ENCODE data around the gene DPH6. TPM values are rescaled to one million over a fixed set of nuclear protein-coding genes. Genes with fewer than 3 reads are reported as not detected.

Gene DPH6
- total and polyA plus RNA-seq, 8 donors = 2.6 to 15.1 (median 11.8) TPM

DNA sequence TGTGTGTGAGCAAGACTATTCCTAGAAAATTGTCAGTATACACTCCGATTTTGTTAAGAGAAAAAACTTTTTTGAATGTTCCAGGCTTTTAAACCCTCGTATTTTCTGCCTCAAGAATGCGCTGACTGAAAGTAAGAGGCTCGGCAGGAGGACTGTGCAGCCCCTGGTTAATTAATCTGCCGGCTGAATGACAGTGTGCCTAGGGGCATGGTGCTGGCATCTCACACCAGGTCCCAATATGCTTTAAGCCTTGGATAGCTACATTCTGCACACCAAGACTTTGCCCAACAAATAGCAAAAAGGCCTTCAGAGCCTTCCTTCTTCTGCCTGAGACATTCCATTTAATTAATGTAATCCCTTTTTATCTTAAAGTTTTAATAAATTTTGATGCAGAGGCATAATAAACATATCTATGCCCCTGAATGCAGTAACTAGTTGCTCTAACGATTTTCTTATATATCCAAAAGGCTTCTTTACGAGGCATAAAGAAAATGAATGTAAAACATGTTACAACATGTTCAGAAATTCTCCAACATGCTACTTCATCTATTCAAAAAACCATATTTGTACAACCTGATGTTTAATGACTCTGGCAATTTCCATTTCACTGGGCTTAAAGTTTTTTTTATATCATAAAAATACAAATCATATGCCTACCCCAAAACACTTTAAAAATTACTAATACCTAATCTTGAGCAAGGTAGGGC lies 37.9 kb downstream of the DPH6 start:
- Histone ChIP-seq H3K27ac (no peak overlapping the region), H3K4me1 (peaks cover 0 to 19% (median 18%) of the 10 kb centered on the region in 3 donors), H3K4me3 (no peak overlapping the region), H3K9me3 (no peaks in the 10 kb centered on the region), H3K36me3 (no peaks in the 10 kb centered on the region), H3K27me3 (no peaks in the 10 kb centered on the region)
- FAIRE-seq (no peak), ATAC-seq (no peak), DNase-seq (no peak)
- TF ChIP-seq, protein P1, sequence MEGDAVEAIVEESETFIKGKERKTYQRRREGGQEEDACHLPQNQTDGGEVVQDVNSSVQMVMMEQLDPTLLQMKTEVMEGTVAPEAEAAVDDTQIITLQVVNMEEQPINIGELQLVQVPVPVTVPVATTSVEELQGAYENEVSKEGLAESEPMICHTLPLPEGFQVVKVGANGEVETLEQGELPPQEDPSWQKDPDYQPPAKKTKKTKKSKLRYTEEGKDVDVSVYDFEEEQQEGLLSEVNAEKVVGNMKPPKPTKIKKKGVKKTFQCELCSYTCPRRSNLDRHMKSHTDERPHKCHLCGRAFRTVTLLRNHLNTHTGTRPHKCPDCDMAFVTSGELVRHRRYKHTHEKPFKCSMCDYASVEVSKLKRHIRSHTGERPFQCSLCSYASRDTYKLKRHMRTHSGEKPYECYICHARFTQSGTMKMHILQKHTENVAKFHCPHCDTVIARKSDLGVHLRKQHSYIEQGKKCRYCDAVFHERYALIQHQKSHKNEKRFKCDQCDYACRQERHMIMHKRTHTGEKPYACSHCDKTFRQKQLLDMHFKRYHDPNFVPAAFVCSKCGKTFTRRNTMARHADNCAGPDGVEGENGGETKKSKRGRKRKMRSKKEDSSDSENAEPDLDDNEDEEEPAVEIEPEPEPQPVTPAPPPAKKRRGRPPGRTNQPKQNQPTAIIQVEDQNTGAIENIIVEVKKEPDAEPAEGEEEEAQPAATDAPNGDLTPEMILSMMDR (IDR thresholded peaks at IDR 0.05) = no peak
- intact Hi-C loops (cut with DNase I) = no loop called here
- 92 to 93% methylated on average over 7 of the region's 7 CpGs for WGBS, 2 donors

DNA sequence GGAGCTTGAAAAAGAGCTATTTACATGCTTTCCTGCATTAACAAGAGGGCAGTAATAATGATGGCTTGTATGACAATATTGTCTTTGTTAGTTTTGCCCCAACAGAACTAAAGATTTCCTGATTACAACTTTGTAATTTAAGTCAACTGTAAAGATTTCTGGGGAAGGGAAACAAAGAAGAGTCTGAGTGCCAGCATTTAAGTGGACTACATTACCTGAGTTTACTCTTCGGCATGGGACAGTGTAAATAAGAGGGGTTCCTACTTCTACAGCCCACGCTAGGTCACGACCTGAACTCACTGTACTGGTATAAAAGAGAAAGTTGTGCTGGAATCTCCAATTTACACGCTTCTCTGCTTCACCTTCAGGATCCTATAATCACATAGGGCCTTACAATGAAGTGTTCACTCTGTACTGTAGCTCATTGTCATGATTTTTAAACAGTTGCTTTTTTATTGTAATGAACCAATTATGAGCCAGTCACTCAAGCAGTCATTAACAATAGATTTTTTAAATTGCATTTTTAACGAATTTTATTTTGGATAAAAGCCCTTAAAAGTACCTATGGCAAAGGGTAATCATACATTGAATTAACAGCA lies 39.6 kb downstream of the DPH6 start:
- Histone ChIP-seq H3K27me3 (no peaks in the 10 kb centered on the region), H3K9me3 (no peaks in the 10 kb centered on the region), H3K36me3 (no peaks in the 10 kb centered on the region), H3K4me1 (peaks cover 0 to 19% (median 18%) of the 10 kb centered on the region in 3 donors), H3K4me3 (no peak overlapping the region), H3K27ac (no peak overlapping the region)
- TF ChIP-seq, protein P1 (IDR thresholded peaks at IDR 0.05) = no peak
- ATAC-seq (peak in 1 of 4 donors; percentile 18), DNase-seq (no peak), FAIRE-seq (no peak)
- 55 to 59% methylated on average over 5 of the region's 5 CpGs for WGBS, 2 donors
- intact Hi-C loops (cut with DNase I) = no loop called here

DNA sequence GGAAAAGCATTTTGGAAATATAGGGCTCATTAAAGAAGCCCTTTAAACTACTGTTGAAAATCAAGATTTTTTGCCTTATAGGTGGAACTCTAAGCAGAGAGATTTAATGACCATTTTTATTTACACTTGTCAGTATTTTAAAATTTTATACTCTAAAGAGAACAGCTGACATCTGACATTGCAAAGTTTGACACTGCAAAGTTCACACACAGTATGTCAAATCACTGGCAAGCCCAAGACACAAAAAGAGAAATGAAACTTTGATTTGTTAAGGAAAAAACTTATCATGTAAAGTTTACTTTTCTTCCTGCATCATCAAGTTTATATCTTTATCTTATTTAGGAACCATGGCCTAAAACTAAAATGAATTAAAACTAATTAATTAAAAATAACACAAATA lies 40.2 kb downstream of the DPH6 start:
- TF ChIP-seq, protein P1 (IDR thresholded peaks at IDR 0.05) = no peak
- ATAC-seq (no peak), DNase-seq (no peak), FAIRE-seq (peak; percentile 78)
- intact Hi-C loops (cut with DNase I) = no loop called here
- peaks cover 0 to 19% (median 18%) of the 10 kb centered on the region in 3 donors for H3K4me1 ChIP-seq
- no peak overlapping the region for H3K27ac ChIP-seq
- no peaks in the 10 kb centered on the region for H3K9me3 ChIP-seq
- no peak overlapping the region for H3K4me3 ChIP-seq
- H3K36me3 ChIP-seq = no peaks in the 10 kb centered on the region
- no peaks in the 10 kb centered on the region for H3K27me3 ChIP-seq

DNA sequence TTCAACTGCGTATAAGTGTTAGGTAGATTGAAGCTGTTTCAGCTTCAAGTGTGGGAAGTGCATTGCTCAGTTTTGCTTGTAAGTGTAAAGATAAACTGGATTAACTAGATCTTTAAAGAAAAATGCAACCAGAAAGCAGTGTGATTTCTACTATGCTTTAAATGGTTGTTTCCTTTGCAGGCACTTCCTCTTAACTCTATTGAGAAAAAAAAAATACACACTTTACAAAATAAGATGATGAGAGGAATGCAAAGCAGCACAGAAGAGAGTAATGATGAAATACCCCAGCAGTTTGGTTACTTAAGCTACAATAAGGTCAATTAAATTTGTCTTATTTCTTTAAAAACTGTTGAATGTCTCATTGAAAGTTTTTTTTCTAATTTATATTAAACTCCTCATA lies 40.8 kb downstream of the DPH6 start:
- Histone ChIP-seq H3K36me3 (no peaks in the 10 kb centered on the region), H3K27me3 (no peaks in the 10 kb centered on the region), H3K9me3 (no peaks in the 10 kb centered on the region), H3K4me3 (no peak overlapping the region), H3K4me1 (peaks cover 0 to 19% (median 18%) of the 10 kb centered on the region in 3 donors), H3K27ac (no peak overlapping the region)
- WGBS, 2 donors = 76 to 83% methylated on average over 1 of the region's 1 CpG
- TF ChIP-seq, protein P1 (IDR thresholded peaks at IDR 0.05) = no peak
- intact Hi-C loops (cut with DNase I) = no loop called here
- no peak for DNase-seq
- no peak for FAIRE-seq
- no peak for ATAC-seq

DNA sequence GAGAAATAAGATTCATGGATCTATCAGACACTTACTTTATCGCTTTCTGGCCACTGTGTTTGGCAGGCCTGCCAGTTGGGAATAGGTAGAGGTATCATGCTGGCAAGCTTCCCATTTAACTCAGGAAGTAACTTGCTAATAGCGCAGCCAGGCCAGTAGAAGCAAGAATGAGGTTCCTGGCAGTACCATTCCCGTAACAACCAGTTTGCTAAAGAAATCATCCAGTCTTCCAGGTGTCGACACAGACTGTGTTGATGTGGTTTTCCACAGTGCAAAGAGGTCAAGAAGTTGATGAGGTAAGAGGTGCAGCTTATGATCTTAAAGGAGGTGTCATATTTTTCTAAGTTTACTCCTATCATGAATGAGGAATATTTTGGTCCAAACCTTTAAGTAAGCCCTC lies 46.2 kb downstream of the DPH6 start:
- FAIRE-seq (no peak), DNase-seq (no peak), ATAC-seq (no peak)
- no peak overlapping the region for H3K27ac ChIP-seq
- H3K9me3 ChIP-seq = no peaks in the 10 kb centered on the region
- TF ChIP-seq, protein P1 (IDR thresholded peaks at IDR 0.05) = no peak
- no peak overlapping the region for H3K4me3 ChIP-seq
- 94 to 96% methylated on average over 4 of the region's 4 CpGs for WGBS, 2 donors
- intact Hi-C loops (cut with DNase I) = no loop called here
- no peaks in the 10 kb centered on the region for H3K36me3 ChIP-seq
- H3K27me3 ChIP-seq = no peaks in the 10 kb centered on the region
- H3K4me1 ChIP-seq = peaks cover 0 to under 1% (median 0%) of the 10 kb centered on the region in 3 donors
